ENCODE results near the gene SALL1. TPM values are rescaled to one million over a fixed set of nuclear protein-coding genes. Genes with fewer than 3 reads are reported as not detected.

The SALL1 gene
- total and polyA plus RNA-seq, 2 of the 13 experiments (the other 11 are each of a cell fraction or from before 2014, with no cell fraction given), result 6.6 to 12.3 TPM

GRCh38 chr16:51120730-51121347 is 30.2 kb downstream of the SALL1 start (continued):
- TF ChIP-seq REPIN1 (CRISPR knock-in tag; IDR thresholded peaks at IDR 0.05; ENCODE audit: borderline replicate concordance, low read depth) (0 out of 2 replicates have a peak, but pooled peaks have one; percentile 66), SOX13 (IDR thresholded peaks at IDR 0.05) (peak; percentile 83), SOX13 (CRISPR knock-in tag; conservative IDR thresholded peaks at IDR 0.05 in 1 of 2, IDR thresholded peaks at IDR 0.05 in 1 of 2) (peak in 1 of 2 experiments; percentile 89; a peak in 2 of 4 replicates), ZNF557 (CRISPR knock-in tag; IDR thresholded peaks at IDR 0.05) (0 out of 2 replicates have a peak, but pooled peaks have one; percentile 28), ZNF672 (CRISPR knock-in tag; IDR thresholded peaks at IDR 0.05) (no peak), THAP11 (CRISPR knock-in tag; IDR thresholded peaks at IDR 0.05) (0 out of 2 replicates have a peak, but pooled peaks have one; percentile 38), TP53 (CRISPR knock-in tag; conservative IDR thresholded peaks at IDR 0.05) (no peak), SMAD3 (CRISPR knock-in tag; IDR thresholded peaks at IDR 0.05) (peak; percentile 73), EHMT2 (IDR thresholded peaks at IDR 0.05; ENCODE audit: borderline replicate concordance, low read depth, low read length) (peak; percentile 27; the same call in 1 of the 2 replicates), ZNF710 (CRISPR knock-in tag; IDR thresholded peaks at IDR 0.05; ENCODE audit: borderline replicate concordance) (peak; percentile 25; the same call in 1 of the 2 replicates), NR2C2 (CRISPR knock-in tag; IDR thresholded peaks at IDR 0.05; ENCODE audit: borderline replicate concordance) (0 out of 2 replicates have a peak, but pooled peaks have one; percentile 34), HNF4G (IDR thresholded peaks at IDR 0.05; ENCODE audit: borderline replicate concordance, low read depth, low read length) (peak; percentile 99), HNF4G (CRISPR knock-in tag; IDR thresholded peaks at IDR 0.05; ENCODE audit: borderline replicate concordance, low read depth) (peak; percentile 91), ZNF510 (CRISPR knock-in tag; IDR thresholded peaks at IDR 0.05; ENCODE audit: low read depth) (no peak), ZNF781 (CRISPR knock-in tag; IDR thresholded peaks at IDR 0.05; ENCODE audit: borderline replicate concordance, not compliant biosample characterization) (no peak), ZNF362 (CRISPR knock-in tag; IDR thresholded peaks at IDR 0.05; ENCODE audit: borderline replicate concordance) (peak; percentile 38; the same call in 1 of the 2 replicates), SP1 (IDR thresholded peaks at IDR 0.05) (no peak), SP1 (CRISPR knock-in tag; IDR thresholded peaks at IDR 0.05) (no peak), ZNF773 (CRISPR knock-in tag; IDR thresholded peaks at IDR 0.05; ENCODE audit: borderline replicate concordance) (no peak), ZNF331 (CRISPR knock-in tag; IDR thresholded peaks at IDR 0.05) (peak; percentile 73; the same call in 1 of the 2 replicates), POLR2A (IDR thresholded peaks at IDR 0.05; ENCODE audit: insufficient read depth in 1 of 2, low read depth in 2 of 2, low read length in 2 of 2) (0 out of 4 replicates have a peak, but pooled peaks of 1 of the 2 experiments have one; percentile 22), ZNF652 (CRISPR knock-in tag; IDR thresholded peaks at IDR 0.05; ENCODE audit: borderline replicate concordance, low read depth) (peak; percentile 60; the same call in 1 of the 2 replicates)
- TF ChIP-seq, protein P1, sequence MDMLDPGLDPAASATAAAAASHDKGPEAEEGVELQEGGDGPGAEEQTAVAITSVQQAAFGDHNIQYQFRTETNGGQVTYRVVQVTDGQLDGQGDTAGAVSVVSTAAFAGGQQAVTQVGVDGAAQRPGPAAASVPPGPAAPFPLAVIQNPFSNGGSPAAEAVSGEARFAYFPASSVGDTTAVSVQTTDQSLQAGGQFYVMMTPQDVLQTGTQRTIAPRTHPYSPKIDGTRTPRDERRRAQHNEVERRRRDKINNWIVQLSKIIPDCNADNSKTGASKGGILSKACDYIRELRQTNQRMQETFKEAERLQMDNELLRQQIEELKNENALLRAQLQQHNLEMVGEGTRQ (IDR thresholded peaks at IDR 0.05; ENCODE audit: low read depth, low read length), result no peak
- TF ChIP-seq, protein P1 (CRISPR knock-in tag; IDR thresholded peaks at IDR 0.05; ENCODE audit: borderline replicate concordance), result no peak

Measured in HepG2 (cell line).